Astrocyte (in vitro differentiated cells and primary cell): Measurements from ENCODE around the gene TMEM128. TPM values are rescaled to one million over a fixed set of nuclear protein-coding genes. Genes with fewer than 3 reads are reported as not detected.
"Not testable (repeated sequence)": the region's sequence is repeated elsewhere in the genome, so short reads cannot be mapped to it uniquely, and the experiment has no call there.

Experiments
- DNase-seq: peaks from one replicate; pipeline ENCODE4 v3.0.0-alpha.2; 2010; ENCODE audit warnings: low read depth
- FAIRE-seq: peaks from 2 replicates; lab custom pipeline; 2011; peaks lifted over from hg19 to GRCh38; lab: Jason Lieb, UNC
- H2AFZ ChIP-seq: 2 replicates; pipeline ENCODE4 v1.6.0; 2012; ENCODE audit warnings: low read depth, low read length, inconsistent platforms
- H3K27ac ChIP-seq: 2 replicates; pipeline ENCODE4 v1.5.1; 2011; ENCODE audit warnings: low read depth, low read length, inconsistent platforms
- H3K27me3 ChIP-seq: 2 replicates; pipeline ENCODE4 v1.6.0; 2011; ENCODE audit warnings: low read length, inconsistent platforms; ENCODE audit not compliant: insufficient read depth
- H3K36me3 ChIP-seq: 2 replicates; pipeline ENCODE4 v1.5.1; 2011; ENCODE audit warnings: low read length, inconsistent platforms; ENCODE audit not compliant: insufficient read depth
- H3K4me1 ChIP-seq: 2 replicates; pipeline ENCODE4 v1.5.1; 2011; ENCODE audit warnings: low read length, inconsistent platforms; ENCODE audit not compliant: insufficient read depth
- H3K4me2 ChIP-seq: 2 replicates; pipeline ENCODE4 v1.6.0; 2012; ENCODE audit warnings: low read length, inconsistent platforms
- H3K4me3 ChIP-seq: 2 replicates; pipeline ENCODE4 v1.5.1; 2011; ENCODE audit warnings: low read depth, mild to moderate bottlenecking, low read length, inconsistent platforms; ENCODE audit not compliant: insufficient read depth
- H3K79me2 ChIP-seq: 2 replicates; pipeline ENCODE4 v1.6.0; 2012; ENCODE audit warnings: mild to moderate bottlenecking, low read length, inconsistent platforms; ENCODE audit not compliant: insufficient read depth
- H3K9ac ChIP-seq: 2 replicates; pipeline ENCODE4 v1.6.0; 2012; ENCODE audit warnings: mild to moderate bottlenecking, low read length, inconsistent platforms
- H3K9me3 ChIP-seq: 2 replicates; pipeline ENCODE4 v1.5.1; 2012; ENCODE audit warnings: low read depth, mild to moderate bottlenecking, low read length, inconsistent platforms; ENCODE audit not compliant: insufficient read depth
- H4K20me1 ChIP-seq: 2 replicates; pipeline ENCODE4 v1.6.0; 2012; ENCODE audit warnings: low read length, inconsistent platforms; ENCODE audit not compliant: insufficient read depth
- H3K27ac Mint-ChIP-seq: one replicate; pipeline ENCODE4 v1.8.0; 2021; ENCODE audit warnings: mild to moderate bottlenecking, mixed read lengths; ENCODE audit not compliant: unreplicated experiment
- H3K27me3 Mint-ChIP-seq: one replicate; pipeline ENCODE4 v1.8.0; 2021; ENCODE audit warnings: low read depth, mixed read lengths; ENCODE audit not compliant: unreplicated experiment
- H3K36me3 Mint-ChIP-seq: one replicate; pipeline ENCODE4 v1.8.0; 2021; ENCODE audit warnings: low read depth, mixed read lengths; ENCODE audit not compliant: unreplicated experiment
- H3K4me1 Mint-ChIP-seq: one replicate; pipeline ENCODE4 v1.8.0; 2021; ENCODE audit warnings: low read depth, mixed read lengths; ENCODE audit not compliant: unreplicated experiment
- H3K4me3 Mint-ChIP-seq: one replicate; pipeline ENCODE4 v1.8.0; 2021; ENCODE audit warnings: mild to moderate bottlenecking, moderate library complexity, mixed read lengths; ENCODE audit not compliant: unreplicated experiment
- H3K9me3 Mint-ChIP-seq: one replicate; pipeline ENCODE4 v1.8.0; 2021; ENCODE audit warnings: mild to moderate bottlenecking, mixed read lengths; ENCODE audit not compliant: unreplicated experiment
- CTCF ChIP-seq: IDR thresholded peaks from 2 replicates; pipeline ENCODE4 v1.5.1; 2011; ENCODE audit warnings: low read depth, mild to moderate bottlenecking, inconsistent platforms, low read length, moderate library complexity; ENCODE audit not compliant: insufficient read depth
- EZH2 ChIP-seq: IDR thresholded peaks from 2 replicates; pipeline ENCODE4 v1.6.1; 2012; ENCODE audit warnings: mild to moderate bottlenecking, low read length, inconsistent platforms; ENCODE audit not compliant: insufficient read depth
- total RNA-seq: library from RNA; stranded (reverse); gene quantifications from 2 replicates; pipeline ENCODE4 v1.2.1, GENCODE V29; 2021

TMEM128 gene
- total RNA-seq, 1 donor from 2014 or later: 15.2 TPM

GRCh38 chr4:4259484-4260100, 11.6 kb upstream of the TMEM128 start:
- no peak for FAIRE-seq
- no peak overlapping the region for H2AFZ ChIP-seq
- H3K27ac Mint-ChIP-seq: no peak overlapping the region

GRCh38 chr4:4257705-4258104, 9.7 kb upstream of the TMEM128 start:
- H3K9me3 Mint-ChIP-seq, H3K36me3 ChIP-seq, FAIRE-seq, H3K4me3 Mint-ChIP-seq, H2AFZ ChIP-seq, DNase-seq, H3K4me1 Mint-ChIP-seq, H3K4me2 ChIP-seq, H3K4me1 ChIP-seq, H3K79me2 ChIP-seq, H3K9me3 ChIP-seq, H4K20me1 ChIP-seq, H3K4me3 ChIP-seq, H3K9ac ChIP-seq, H3K36me3 Mint-ChIP-seq, H3K27ac Mint-ChIP-seq, H3K27ac ChIP-seq: not testable (repeated sequence)
- H3K27me3 Mint-ChIP-seq: peaks cover 14% of the 10 kb centered on the region
- H3K27me3 ChIP-seq: peaks cover 22% of the 10 kb centered on the region

More at GRCh38 chr4:4259484-4260100, 11.6 kb upstream of the TMEM128 start:
- Mint-ChIP-seq H3K36me3 (no peaks in the 10 kb centered on the region), H3K4me1 (no peaks in the 10 kb centered on the region), H3K9me3 (no peaks in the 10 kb centered on the region), H3K4me3 (no peak overlapping the region), H3K27me3 (peaks cover 11% of the 10 kb centered on the region)
- Histone ChIP-seq H3K27ac (no peak overlapping the region), H3K9ac (no peak overlapping the region), H4K20me1 (no peaks in the 10 kb centered on the region), H3K79me2 (no peaks in the 10 kb centered on the region), H3K36me3 (no peaks in the 10 kb centered on the region), H3K9me3 (no peaks in the 10 kb centered on the region), H3K4me3 (no peak overlapping the region), H3K4me2 (no peak overlapping the region), H3K4me1 (no peaks in the 10 kb centered on the region), H3K27me3 (peaks cover 17% of the 10 kb centered on the region)
- DNase-seq: no peak
- TF ChIP-seq EZH2: no peak
- no peak for TF ChIP-seq CTCF

- Histone ChIP-seq H2AFZ (no peak overlapping the region), H3K4me1 (no peaks in the 10 kb centered on the region), H3K9ac (no peak overlapping the region), H3K4me2 (no peak overlapping the region), H3K27me3 (peaks cover 22% of the 10 kb centered on the region), H4K20me1 (no peaks in the 10 kb centered on the region), H3K79me2 (no peaks in the 10 kb centered on the region), H3K4me3 (no peak overlapping the region), H3K27ac (no peak overlapping the region), H3K36me3 (no peaks in the 10 kb centered on the region), H3K9me3 (no peaks in the 10 kb centered on the region)
- FAIRE-seq (no peak), DNase-seq (no peak)
- Mint-ChIP-seq H3K27ac (no peak overlapping the region), H3K27me3 (peaks cover 14% of the 10 kb centered on the region), H3K9me3 (no peaks in the 10 kb centered on the region), H3K4me3 (no peak overlapping the region), H3K4me1 (no peaks in the 10 kb centered on the region), H3K36me3 (no peaks in the 10 kb centered on the region)
- TF ChIP-seq EZH2 (no peak), CTCF (no peak)
Observed at GRCh38 chr4:4256799-4257198, 8.8 kb upstream of the TMEM128 start.
